Liver (tissue), 3 donors: ENCODE measurements around the gene CRNN.

ENCODE experiments used
- HNF4G ChIP-seq: IDR thresholded peaks from 2 replicates; pipeline ENCODE4 v1.6.1; 2016; ENCODE audit warnings: antibody characterized with exemption
- MAX ChIP-seq: IDR thresholded peaks from 2 replicates; pipeline ENCODE4 v1.6.1; 2016; ENCODE audit warnings: antibody characterized with exemption
- SP1 ChIP-seq: IDR thresholded peaks from 2 replicates; pipeline ENCODE4 v1.6.1; 2018; ENCODE audit warnings: antibody characterized with exemption, mild to moderate bottlenecking
- TF ChIP-seq, protein P1 (sequence below): fragments of 150-350 bp; IDR thresholded peaks from 2 replicates; pipeline ENCODE4 v1.5.1; 2017; ENCODE audit warnings: improper control_type of control experiment, low read depth, low read length; ENCODE audit not compliant: missing input control
- TF ChIP-seq, protein P2 (sequence below): IDR thresholded peaks from 2 replicates; pipeline ENCODE4 v1.6.1; 2016; ENCODE audit warnings: antibody characterized with exemption
- donor health status: healthy.
- donor health status: healthy.

GRCh38 chr1:152367436-152367835, 46.6 kb downstream of the CRNN start:
- TF ChIP-seq MAX, result no peak
- TF ChIP-seq, protein P1, sequence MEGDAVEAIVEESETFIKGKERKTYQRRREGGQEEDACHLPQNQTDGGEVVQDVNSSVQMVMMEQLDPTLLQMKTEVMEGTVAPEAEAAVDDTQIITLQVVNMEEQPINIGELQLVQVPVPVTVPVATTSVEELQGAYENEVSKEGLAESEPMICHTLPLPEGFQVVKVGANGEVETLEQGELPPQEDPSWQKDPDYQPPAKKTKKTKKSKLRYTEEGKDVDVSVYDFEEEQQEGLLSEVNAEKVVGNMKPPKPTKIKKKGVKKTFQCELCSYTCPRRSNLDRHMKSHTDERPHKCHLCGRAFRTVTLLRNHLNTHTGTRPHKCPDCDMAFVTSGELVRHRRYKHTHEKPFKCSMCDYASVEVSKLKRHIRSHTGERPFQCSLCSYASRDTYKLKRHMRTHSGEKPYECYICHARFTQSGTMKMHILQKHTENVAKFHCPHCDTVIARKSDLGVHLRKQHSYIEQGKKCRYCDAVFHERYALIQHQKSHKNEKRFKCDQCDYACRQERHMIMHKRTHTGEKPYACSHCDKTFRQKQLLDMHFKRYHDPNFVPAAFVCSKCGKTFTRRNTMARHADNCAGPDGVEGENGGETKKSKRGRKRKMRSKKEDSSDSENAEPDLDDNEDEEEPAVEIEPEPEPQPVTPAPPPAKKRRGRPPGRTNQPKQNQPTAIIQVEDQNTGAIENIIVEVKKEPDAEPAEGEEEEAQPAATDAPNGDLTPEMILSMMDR, result no peak
- no peak for TF ChIP-seq HNF4G
- no peak for TF ChIP-seq SP1
- TF ChIP-seq, protein P2, sequence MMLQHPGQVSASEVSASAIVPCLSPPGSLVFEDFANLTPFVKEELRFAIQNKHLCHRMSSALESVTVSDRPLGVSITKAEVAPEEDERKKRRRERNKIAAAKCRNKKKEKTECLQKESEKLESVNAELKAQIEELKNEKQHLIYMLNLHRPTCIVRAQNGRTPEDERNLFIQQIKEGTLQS, result no peak
